Stimulated activated CD4-positive, alpha-beta T cell treated with anti-CD3 and anti-CD28 coated beads, TNF-alpha, amount 100 ng/mL, for 24 hours (primary cell): Measurements from ENCODE around the gene FGF21.
"Not testable (repeated sequence)": the region's sequence is repeated elsewhere in the genome, so short reads cannot be mapped to it uniquely, and the experiment has no call there.

ENCODE experiments used
- DNase-seq, 3 experiments: peaks; one replicate each; pipeline ENCODE4 v3.0.0-alpha.2; 2020; ENCODE audit warnings: low read depth in 3 of 3

FGF21 gene, protein sequence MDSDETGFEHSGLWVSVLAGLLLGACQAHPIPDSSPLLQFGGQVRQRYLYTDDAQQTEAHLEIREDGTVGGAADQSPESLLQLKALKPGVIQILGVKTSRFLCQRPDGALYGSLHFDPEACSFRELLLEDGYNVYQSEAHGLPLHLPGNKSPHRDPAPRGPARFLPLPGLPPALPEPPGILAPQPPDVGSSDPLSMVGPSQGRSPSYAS

DNA sequence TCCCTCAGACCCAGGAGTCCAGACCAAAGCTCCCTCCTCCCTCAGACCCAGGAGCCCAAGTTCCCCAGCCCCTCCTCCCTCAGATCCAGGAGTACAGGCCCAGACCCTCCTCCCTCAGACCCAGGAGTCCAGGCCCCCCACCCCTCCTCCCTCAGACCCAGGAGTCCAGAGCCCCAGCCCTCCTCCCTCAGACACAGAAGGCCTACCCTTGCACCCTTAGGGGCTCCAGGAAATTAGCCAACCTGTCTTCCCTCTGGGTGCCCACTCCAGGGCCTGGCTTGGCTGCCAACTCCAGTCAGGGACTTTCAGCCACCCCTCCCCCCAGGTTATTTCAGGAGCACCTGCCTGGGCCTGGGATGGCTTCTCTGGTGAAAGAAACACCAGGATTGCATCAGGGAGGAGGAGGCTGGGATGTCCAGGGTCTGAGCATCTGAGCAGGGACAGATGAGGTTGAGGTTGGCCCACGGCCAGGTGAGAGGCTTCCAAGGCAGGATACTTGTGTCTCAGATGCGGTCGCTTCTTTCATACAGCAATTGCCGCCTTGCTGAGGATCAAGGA lies at the start of gene FGF21:
Gene FGF21 (plus strand): TSS at position 441 of the 558 bp plus-strand sequence. CDS start 713 bp downstream, outside the sequence.
- DNase-seq: no peak

DNA sequence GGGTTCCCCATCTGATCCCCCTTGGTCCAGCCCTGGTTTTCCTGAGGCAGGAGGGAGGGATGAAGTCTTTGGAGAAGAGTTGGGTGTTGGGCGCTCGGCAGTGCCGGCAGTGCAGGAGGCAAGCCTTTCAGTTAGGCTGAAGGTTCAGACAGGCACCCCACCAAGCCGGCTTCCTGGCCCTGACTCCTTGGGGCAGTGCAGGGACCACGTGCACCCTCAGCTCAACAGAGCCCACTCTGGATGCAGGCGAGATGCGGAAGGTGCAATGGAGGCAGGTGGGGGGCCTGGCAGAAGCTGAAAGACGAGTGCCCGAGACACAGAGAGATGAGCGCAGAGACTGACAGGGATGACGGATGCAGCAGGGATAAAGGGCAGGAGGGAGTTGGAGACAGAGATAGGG lies 46.9 kb upstream of the FGF21 start:
- DNase-seq: no peak

DNA sequence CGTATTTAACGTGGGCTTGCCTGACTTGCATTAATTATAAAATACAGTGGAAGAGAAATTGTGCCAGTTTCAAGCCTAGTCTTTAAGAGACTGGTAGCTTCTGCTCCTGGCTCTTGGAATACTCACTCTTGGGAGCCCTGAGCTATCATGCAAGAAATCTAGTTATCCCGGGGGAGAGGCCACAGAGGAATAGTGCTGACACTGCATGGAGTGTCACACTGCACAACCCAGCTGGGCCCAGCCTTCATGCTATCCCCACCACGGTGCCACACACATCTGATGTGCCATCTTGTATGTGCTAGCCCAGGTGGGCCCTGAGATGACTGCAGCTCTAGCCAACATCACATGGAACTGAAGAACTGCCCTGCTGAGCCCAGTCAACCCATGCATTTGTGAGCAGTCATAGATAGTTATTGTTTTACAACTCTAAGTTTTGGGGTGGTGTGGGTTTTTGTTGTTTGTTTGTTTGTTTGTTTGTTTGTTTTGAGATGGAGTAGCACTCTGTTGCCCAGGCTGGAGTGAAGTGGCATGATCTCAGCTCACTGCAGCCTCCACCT lies 44.1 kb upstream of the FGF21 start:
- no peak for DNase-seq

DNA sequence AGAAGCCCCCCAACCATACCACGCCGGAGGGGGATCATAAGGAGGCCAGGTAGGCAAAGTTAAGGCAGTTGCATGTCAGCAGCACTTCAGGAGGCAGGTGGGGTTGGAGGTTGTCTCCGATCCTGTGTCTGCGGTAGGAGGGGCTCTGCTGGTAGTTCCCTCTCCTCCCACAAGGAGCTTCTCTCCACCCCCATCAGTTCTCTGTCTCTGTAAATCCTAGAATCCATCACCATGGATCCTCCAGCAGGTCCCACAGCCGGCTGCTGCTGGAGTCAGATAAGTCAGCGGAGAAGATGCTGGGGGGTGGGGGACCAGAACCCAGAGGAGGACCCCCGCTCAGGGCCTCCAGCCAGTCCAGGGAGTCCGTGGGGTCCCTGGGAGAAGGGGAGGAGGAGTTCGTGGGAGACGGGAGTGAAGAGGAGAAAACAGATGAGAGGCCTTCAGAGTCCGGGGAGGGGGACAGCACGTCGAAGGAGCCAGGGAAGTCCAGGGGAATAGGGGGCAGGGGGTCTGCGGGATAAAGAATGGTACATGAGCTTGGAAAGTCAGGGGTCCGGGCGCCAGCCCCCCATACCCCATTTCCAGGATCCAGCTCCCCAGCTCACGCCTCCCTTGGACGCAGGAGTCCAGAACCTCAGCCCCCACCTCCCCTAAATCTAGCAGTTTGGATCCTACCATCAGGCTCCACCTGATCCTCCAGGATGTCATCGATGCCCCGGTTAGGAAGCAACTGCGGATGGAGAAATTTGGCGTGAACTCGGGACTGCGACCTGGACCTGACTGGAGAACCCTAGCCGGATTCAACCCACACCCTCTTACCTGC lies 42.1 kb upstream of the FGF21 start:
- DNase-seq: no peak

DNA sequence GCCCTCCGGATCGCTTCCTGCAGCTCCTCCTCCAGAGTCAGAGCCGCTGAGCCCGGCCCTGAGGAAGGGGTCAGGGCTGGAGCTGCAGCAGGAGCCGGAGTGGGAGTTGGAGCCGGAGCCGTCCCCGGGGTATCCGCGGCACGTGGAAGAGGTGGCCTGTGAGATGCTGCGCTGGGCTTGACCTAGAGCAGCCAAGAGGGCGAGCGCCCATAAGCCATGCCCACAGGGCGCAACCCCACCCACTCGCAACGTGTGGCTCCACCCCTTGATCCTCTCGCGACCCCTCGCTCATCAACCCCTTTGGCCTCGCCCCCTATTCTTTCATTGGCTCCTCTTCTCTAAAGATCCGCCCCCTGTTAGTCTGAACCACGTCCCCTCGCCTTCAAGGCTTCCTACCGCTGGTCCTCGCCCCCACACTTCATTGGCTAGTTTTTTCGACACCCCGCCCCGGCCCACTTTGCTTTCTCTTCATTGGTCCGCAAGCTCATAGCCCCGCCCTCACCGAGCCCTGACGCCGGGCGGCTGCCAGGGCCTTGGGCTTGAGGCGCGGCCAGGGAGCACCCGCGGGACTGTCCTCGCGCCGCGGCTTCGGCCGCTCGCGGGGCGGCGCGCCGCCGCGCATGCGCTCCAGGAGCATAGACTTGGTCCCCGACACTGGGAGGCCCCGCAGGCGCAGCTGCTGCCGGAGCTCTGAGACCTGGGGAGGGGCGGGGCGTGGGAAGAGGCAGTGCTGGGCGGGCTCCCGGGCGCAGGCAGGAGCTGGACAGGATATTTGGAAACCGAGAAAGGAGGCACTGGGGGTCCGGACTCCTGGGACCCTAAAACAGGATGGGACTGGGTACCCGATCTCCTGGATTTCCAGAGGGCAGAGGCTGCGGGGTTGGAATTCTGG lies 41.2 kb upstream of the FGF21 start:
- peak; percentile 94 to 98 (median 94) for DNase-seq

DNA sequence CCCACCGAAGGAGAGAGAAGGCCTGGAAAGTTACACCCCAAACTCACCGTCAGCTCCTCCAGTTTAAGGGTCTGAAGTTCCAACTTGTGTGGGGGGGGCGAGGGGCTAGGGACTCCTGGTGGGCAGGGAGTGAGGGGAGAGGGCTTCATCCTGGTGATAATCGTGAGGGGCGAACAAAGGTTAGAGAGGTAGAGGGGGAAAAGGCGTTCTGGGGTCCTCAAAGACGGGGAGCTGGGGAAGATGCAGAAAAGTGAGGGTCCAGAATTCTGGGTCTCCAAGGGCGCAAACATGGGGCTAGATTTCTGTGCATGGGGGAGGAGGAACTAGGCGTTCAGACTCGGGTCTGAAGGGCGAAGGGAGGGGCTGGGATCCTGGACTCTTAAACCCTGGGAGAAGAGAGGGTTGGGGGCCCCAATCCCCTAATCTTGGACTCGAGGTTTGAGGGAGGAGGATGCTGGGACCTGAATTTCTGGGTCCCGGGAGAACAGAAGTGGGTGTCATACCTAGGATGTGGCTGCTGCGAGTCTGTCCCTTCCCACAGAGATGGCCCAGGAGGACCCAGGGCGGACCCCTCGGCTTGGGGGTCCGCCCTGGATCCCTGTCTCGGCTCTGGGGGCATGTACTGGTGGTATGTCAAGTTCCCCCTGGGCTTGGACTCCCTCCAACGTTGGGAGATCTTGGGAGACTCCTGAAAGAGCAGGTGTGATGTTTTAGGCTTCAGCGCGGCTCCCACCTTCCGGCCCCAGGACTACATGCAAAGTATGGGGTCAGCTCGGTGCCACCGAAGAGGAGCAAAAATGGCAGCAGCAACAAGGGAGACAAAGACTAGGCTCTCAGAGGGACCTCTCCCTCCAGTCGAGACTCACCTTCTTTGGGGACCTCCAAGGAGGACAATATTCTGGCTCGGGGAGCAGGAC lies 40.3 kb upstream of the FGF21 start:
- DNase-seq: no peak

DNA sequence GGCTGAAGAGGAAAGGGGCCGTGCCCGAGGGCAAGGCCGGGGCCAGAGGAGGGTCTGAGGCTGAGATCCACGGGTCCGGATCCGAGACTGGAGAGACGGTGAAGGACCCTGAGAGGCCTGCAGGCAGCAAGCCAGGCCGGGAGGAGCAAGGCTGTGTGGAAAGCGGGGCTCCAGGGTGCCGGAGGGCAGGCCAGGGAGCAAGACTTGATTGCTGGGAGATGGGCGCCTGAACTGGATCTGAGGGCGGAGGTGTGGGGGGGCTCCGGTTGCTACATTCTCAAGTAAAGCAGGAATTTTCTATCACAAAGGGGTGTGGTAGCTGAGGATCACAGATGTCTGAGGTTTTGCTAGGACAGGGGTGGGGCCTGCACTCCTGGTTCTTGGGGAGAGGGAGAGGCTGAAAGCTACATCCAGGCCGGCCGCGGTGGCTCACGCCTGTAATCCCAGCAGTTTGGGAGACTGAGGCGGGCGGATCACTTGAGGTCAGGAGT lies 39.6 kb upstream of the FGF21 start:
- no peak for DNase-seq

DNA sequence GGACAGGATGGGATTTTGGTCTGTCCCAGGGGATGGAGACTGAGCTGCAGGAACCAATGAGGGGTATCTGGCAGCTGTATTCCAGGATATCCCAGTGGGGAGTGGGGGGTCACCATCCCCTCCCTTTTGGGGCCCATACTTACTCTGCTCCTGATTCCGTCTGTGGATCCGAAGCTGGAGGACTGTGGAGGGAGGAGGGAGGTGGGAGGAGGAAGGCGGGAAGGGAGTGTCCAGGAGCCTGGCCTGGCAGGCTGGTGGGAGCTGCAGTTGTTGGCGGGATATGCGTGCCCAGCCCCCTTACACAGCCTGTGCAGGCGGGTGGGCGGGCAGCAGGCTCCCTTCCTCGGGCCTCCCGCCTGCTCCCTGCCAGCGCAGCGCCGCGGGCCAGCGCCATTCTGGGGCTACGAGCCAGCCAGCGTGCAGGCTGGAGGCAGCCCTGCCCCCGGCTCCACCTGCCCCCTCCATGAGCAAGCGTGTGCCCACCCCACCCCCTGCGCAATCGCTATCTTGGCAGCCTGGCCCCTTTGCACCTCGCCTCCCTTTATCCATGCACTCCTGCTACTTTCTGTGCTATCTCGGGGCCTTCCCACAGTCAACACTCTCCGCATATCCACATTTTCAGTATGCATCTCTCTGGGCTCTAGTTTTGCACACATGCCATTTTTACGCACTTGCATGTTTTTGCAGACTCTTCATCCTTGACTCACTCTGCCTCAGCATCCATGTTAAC lies 38.6 kb upstream of the FGF21 start:
- DNase-seq: no peak

DNA sequence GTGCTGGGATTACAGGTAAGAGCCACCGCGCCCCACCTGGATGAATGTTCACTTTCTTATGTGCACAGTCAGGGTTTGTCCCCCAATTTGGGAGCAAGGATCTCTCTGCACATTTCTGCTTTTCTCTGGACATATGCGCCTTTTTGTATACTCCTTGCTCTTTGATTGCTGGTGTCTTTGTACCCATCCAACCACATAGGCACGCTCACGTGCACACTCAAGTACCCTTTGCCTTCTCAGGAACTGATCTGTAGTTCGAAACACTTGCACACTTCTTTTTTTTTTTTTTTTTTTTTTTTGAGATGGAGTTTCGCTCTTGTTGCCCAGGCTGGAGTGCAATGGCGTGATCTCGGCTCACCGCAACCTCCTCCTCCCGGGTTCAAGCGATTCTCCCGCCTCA lies 37.2 kb upstream of the FGF21 start:
- DNase-seq: not testable (repeated sequence)

DNA sequence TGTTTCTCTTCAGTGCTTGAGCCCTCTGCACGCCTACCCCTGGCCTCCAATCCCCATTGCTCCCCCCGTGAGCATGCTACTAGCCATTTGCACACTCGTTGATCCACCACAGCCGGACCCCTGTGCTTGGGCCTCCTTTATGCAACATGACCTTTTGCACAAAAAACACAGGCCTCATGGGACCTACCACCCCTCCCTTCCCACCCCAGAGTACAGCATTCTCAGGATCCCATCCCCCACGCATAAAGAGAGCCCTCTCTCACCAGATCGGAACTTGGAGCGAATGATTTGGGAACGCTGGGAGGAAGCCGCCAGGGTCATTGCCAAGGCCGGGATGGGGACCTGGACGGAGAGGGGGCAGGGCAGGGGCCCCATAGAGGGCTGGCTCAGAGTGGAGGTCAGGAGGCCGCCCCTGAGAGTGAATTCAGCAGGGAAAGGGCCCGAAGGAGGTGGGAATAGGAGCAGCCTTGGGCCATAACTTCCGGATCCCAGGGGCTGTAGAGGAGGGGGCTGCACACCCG lies 36.6 kb upstream of the FGF21 start:
- no peak for DNase-seq

DNA sequence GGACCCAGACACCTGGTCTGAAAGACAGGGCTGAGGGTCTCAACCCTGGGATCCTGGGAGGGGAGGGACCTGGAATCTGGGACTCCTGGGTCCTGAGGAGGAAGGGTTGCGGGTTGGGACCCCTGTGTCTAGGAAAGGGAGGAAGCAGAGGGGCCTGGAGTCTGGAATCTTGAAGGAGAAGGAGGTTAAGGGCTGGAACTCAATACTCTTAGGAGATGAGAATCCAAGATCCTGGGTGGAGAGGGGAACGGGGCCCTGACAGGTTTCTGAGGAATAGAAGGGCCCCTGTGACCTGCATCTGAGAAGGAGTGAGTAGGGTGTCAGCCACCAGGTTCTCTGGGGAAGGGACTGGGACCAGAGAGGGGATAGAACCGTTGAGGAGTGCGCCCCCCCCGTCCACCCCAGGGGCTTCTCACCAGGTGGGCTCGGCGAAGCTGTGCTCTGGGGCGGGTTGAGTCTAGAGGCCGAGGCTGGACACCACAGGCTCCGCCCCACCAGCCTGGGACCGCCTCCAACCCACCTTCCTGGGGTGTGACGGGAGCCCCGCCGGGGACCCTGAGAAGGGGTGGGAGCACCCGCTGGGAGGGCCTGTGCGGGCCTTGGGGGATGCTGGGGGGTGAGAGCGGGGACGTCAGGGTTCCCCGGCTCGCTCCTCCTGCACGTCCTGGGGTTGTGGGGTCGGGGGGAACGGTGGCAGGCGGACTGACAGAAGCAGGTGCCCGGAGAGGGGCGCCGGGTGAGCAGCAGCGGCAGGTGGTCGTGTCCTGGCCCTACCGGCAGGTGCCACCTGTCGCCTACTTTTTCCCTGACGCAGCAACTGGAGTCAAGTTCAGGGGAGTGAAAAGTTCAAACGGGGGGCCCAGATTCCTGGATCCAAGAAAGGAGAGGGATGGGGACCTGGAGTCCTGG lies 35.8 kb upstream of the FGF21 start, which contains the start of gene MAMSTR:
Gene MAMSTR (minus strand): TSS at position 463 of the 909 bp plus-strand sequence. CDS start 694 bp downstream, outside the sequence.
- DNase-seq: no peak

DNA sequence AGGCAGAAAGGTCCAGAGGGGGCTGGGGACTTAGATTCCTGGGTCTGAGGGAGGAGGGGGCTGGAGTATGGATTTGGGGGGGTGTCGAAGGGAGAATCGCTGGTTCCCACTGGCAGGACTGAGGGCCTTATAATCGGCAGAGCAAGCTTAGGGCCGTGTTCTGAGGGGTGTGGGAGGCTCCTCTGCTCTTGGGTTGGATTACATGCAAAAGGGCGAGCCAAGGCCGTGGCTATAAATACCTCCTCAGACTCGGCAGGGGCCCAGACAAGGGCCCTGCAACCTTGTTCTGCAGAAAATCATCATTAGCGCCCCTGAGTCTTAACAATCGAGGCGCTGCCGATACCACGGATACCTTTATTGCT lies 35.1 kb upstream of the FGF21 start:
- no peak for DNase-seq

DNA sequence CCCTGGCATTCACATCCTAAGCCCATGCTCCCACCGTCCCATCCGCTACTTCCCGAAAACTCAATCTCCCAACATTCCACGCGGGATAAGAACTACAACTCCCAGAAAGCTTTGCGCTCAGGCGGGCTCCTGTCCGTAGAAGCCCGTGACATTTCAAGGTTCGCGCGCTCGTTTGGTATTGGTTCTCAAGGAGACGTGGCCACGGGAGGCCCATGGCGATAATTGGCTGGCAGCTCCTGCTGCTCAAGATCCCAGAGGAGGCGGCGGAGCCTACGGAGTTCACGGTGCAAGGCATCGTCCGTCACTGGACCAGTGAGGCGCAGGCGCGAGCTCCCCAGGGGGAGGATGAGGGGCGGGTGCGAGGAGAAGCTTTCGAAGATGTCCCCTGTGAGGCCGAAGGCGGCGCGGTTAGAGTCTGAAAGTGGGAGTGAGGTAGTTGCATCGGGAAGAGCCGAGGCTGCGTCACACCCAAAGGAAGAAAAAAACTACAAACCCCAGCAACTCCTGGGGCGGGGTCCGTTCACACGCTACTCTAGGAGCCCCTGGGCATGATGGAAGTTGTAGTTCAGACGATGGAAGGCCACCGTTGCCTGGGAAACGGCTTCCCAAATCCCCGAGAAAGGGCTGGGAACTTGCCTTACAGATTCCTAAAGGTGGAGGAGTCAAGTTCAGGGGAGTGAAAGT lies 34.6 kb upstream of the FGF21 start:
- DNase-seq: peak; percentile 82 to 92 (median 84)

DNA sequence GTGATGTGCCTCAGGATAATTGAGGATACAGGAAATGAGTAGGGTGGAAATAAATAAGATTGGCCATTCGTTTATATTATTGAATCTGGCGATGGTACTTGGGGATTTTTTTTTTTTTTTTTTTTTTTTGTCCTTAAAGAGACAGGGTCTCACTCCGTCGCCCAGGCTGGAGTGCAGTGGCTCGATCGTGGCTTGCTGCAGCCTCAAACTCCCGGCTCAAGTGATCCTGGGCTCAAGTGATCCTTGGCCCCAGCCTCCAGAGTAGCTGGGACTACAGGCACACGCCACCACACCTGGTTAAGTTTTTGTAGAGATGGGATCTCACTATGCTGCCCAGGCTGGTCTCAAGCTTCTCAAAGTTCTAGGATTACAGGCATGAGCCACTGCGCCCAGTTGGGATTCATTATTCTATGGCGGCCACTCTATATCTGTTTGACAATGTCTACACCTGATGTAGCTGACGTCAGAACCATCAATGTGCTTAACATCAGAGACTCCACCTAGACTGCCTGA lies 33.1 kb upstream of the FGF21 start:
- no peak for DNase-seq

DNA sequence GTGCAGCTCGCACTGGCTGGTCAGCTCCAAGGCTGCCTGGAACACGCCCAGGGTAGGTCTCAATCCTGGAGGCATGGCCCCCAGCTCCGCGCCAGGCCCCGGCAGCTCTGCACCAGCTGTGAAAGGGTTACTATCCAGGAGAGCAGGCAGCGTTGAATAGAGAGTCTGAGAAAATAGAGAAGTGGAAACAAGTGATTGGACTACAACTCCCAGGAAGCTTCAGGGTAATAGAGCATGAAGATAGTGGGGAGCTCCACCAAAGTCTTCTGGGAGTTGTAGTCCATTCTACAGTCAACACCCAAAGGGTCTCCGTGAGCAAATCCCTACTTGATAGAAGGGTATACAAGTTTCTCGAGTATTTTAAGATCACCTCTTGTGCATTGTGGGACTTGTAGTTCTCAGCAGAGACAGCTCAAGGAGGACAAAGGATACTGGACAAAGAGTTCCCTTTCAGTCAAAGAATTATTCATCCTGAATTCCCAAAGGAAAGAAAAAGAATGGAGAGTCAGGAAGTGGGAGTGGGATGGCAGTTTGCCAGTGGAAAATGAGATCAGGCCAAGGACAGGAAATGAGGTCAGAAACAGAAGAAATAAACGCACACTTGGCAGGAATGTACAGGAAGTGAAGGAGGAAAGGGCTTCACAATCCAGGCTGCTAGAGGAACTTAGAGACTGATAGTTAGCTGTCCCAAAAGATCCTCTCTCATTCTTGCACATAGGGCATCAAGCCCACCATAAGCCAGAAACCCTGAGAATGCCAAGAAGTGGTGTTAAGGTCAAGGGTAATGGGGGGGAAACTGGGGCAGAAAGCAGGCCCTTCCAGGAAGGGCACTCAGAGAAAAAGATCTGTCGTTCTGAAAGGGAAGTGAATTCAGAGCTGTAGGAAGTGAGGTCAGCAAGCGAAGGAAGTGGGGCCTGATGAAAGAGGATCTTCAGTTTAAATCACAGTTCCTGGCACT lies 30.2 kb upstream of the FGF21 start:
- no peak for DNase-seq

DNA sequence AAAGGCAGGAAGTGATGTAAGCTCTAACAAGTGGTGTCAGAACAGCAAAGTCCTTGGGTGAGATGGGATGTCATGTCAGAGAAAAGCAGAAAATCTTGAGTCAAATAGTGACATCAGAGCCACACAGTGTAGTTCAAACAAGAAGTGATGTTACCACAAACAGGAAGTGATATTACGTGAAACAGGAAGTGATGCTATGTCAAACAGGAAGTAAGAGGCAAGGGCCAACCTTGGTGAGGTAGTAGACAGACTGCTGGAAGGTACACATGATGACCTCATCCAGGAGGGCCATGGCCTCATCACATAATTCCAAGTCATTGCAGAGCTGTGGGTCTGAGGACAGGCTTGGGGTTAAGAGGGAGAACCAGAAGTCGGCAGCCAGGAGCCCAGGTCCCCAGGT lies 28.8 kb upstream of the FGF21 start:
- no peak for DNase-seq
